NCI-H748 treated with DMSO at 0.1 percent for 48 hours (cell line): ENCODE data around the gene TMEM37.
"Not testable (repeated sequence)": the region's sequence is repeated elsewhere in the genome, so short reads cannot be mapped to it uniquely, and the experiment has no call there.

ENCODE experiments used
- DNase-seq: peaks from one replicate; lab custom pipeline; 2025; lab: John Stamatoyannopoulos, UW

Gene TMEM37, protein sequence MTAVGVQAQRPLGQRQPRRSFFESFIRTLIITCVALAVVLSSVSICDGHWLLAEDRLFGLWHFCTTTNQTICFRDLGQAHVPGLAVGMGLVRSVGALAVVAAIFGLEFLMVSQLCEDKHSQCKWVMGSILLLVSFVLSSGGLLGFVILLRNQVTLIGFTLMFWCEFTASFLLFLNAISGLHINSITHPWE

GRCh38 chr2:119431155-119431975 lies at the start of gene TMEM37:
TSS of gene TMEM37 (plus strand) at chr2:119431854. CDS start at chr2:119431904, 50 bp downstream.
- no peak for DNase-seq

DNA sequence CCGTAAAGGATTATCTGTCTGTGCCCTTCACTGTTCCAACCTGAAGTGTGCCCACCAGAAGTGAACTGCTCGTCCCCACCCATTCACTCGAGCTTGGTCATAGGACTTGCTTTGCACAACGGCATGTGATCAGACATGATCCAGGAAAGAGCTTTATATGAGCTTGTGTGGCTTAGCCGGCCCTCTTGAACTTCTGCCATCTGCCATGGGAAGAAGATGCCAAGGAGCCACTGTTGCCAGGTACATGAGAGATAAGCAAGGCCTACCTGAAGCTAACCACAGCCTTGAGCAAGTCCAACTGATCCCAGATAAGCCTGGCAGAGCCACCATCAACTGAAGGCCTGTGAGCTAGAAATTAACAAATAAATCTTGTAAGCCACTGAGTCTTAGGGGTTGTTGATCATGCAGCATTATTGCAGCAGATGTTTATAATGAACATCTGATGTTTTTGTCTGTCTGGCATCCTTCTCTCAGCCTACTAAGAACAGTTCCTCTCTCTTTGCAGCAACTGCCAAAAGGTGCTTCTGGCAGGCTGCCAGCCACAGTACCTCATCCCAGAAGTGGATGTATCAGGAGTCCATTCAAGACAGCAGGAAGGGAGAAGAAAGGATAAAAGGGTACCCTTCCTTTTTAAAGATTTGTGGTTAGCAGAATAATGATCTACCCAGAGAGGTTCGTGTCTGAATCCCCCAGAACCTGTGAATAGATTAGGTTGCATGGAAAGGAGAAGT lies 48.1 kb upstream of the TMEM37 start:
- DNase-seq: no peak

DNA sequence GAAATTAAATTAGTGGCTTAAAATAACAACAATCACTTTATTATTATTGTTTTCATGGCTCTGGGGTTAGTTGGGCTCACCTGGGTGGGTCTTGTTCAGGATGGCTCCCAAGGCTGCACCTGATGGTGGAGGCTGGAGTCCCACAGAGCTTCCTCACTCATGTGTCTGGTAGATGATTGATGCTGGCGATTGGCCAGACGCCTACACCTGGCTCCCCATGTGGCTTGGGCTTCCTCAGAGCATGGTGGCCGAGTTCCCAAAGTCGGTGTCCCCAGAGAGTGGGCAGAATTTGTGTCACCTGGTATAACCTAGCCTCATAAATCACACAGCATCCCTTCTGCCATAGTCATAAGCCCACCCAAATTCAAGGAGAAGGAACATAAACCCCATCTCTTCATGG lies 46.7 kb upstream of the TMEM37 start:
- DNase-seq: no peak

DNA sequence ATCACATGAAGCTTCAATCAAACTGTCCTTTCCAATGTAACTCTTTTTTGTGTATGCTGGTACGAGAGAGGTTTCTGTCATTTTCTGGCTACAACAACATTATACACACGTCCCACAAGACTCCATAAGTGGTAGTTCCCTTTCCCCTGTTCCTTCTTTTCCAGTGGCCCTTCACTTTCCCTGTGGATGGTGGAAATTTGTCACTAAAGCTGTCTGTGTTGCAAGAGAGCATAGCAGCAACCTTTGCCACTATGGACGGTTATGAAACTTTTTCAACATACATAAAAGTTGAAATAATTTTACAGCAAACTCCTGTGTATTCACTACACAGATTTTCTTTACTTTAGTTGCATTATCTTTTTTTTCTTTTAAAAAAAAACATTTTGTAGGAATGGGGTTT lies 46.2 kb upstream of the TMEM37 start:
- no peak for DNase-seq

- DNase-seq: no peak
Measured at GRCh38 chr2:119387381-119388129, 44.1 kb upstream of the TMEM37 start.

GRCh38 chr2:119389615-119390306 lies 41.9 kb upstream of the TMEM37 start:
- no peak for DNase-seq

DNA sequence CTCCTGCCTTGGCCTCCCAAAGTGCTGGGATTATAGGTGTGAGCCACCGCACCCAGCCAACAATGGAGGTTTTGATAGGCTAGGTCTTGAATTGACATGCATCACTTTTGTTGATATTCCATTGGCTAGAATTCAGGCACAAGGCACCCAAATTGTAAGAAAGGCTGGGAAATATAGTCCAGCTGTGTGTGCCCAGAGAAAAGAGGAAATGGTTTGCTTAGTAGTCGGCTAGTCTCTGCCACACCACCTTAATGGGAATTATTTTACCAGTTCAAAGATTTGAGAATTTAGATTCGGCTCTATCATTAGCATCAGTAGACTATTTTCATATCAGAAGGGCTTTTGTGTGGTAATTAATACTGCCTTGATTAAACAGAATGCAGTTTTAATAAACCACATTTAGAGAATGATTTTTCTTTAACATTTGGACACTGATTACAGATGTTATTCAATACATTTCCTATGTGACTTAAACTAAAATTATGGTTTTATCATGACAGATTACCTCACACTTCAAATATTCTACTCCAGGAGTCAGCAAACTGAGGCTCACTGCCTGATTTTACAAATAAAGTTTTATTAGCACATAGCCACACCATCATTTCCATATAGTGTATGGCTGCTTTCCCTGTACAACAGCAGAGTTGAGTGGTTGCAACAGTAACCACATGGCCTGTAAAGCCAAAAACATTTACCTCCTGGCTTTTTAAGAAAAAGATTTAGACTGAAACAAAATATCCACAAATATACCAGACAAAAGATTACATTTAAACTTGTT lies 37.5 kb upstream of the TMEM37 start:
- DNase-seq: no peak

GRCh38 chr2:119397196-119397595 lies 34.5 kb upstream of the TMEM37 start:
- DNase-seq: no peak

- DNase-seq: no peak
Measured at GRCh38 chr2:119402106-119402505, 29.5 kb upstream of the TMEM37 start.

DNA sequence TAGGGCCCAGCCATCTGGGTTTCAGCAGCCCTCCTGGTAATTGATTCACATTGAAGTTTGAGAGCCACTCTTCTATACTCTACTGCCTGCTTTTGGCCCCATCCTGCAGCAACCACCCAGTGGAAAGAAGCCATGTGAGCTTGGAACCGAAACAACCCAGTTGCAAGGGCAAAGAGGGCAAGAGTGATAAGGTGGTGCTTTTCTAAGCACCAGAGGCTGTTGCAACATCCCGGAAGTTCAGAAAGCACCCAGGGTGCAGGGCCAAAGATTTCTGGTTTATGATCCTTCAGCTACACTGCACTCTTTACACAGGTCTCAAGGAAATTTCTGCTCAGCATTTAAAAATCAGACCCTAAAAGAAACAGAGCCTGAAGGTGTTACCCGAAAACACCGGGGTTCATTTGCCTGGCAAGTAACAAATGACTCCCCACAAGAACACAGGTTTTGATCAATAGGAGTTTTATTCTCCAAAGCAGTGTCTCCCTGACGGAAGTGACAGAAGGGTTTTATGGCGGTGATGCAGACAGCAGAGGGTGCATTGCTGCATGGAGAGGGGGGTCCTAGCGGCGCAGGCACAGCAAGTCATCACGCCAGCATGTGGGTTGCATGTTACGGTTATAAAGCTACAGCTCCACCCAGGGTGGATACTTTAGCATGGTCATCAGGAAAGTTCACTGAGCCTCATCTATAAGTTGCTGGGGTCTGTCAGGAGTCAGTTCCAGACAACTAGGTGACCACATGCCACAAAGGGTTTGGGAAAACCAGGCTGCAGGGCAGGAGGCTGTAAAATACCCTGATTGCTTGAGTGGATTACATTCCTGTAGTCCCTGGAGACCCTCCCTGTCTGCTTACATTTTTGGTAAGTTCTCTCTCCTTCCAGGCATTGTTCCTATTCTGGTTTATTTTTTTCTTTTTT lies 28.8 kb upstream of the TMEM37 start:
- DNase-seq: no peak

DNA sequence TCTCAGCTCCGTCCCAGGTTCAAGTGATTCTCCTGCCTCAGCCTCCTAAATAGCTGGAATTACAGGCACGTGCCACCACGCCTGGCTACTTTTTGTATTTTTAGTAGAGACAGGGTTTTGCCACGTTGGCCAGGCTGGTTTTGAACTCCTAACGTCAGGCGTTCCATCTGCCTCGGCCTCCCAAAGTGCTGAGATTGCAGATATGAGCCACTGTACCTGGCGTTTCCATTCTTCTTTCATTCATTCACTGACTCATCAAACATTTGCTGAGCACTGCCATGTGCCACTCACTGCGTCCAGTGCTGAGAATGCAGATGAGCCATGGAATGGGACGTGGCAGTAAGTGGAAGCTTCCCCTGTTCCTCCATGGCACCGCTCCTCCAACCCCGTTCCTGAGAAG lies 28.0 kb upstream of the TMEM37 start:
- not testable (repeated sequence) for DNase-seq

DNA sequence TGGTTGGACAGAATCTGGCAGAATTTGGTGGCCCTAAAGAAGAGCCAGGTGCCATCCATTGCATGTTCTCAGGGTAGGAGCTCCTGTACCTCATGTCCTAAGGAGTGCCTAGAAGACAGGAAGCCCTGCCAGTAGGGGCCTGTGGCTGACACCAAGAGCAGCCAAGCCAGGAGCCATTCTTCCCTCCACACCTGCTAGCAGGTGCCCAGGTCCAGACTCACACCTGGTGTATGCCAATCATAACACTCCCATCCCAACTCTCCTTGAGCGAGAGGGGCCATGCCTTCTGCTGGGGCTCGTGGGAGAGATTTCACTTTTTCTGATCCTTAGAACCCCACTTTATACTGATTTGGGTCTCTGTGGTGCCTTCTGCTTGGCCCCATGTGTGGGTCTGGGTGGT lies 26.5 kb upstream of the TMEM37 start:
- no peak for DNase-seq

DNA sequence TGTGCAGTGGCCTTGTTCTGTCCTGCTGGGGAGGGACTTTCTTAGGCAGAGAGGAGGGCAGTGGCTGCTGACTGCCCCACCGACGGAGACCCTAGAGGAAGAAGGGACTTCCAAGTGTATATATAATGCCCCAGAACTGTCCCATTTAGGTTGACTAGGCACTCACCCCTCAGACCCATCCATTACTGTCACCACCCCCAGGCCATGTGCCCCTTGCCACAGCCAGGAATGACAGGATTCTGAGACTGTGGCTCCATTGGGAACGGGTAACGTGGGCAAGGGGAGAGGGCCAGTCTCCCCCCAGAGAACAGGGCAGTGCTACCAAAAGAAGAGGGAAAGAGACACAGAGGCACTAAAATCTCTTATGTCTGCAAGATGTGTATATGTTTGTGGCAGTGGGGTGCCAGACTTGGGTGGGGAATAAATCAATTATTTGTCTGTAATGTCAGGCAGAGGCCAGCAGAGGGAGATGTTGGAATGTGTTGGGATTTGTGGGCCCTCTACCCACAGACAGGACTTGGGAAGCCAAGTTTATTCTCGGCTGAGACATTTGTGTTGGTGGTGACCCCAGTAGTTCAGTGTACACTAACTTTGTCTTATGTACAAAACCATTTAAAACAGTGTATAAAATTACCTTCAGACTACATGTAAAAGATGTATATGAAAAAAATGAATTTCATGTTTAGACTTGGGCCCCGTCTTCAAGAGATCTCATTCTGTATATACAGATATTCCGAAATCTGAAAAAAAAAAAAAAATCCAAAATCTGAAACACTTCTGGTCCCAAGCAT lies 24.0 kb upstream of the TMEM37 start:
- DNase-seq: no peak

GRCh38 chr2:119408221-119408619 lies 23.4 kb upstream of the TMEM37 start:
- DNase-seq: no peak

GRCh38 chr2:119409506-119409905 lies 22.1 kb upstream of the TMEM37 start:
- DNase-seq: no peak

GRCh38 chr2:119414894-119415293 lies 16.8 kb upstream of the TMEM37 start:
- DNase-seq: no peak

DNA sequence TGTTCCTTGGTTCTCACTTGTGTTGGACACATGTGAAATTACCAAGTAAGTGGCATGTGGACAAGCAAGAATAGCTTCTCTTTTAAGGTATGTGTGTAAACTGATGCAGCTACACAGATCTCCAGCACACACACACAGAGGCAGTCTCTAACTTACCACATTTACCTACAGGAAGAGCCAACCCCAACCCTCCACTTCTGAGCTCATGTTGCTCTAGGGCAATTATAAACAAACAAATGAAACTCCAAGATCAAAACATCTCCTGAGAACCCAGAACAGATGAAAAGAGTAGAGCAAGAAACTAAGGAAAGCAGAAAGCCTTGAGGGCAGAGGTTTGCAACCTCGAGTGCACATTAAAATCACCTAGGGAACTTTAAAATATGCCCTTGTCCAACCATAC lies 16.0 kb upstream of the TMEM37 start:
- no peak for DNase-seq

GRCh38 chr2:119416299-119416923 lies 15.2 kb upstream of the TMEM37 start:
- no peak for DNase-seq

- no peak for DNase-seq
Measured at GRCh38 chr2:119417908-119418307, 13.7 kb upstream of the TMEM37 start.
